Right lobe of liver (tissue), 4 donors: ENCODE results near the gene EHD1.

Experiments used
- CTCF ChIP-seq, 4 donors: fragments of 200-600 bp in 3 of 4; fragments of 450-650 bp in 1 of 4; IDR thresholded peaks; one replicate each; pipeline versions ENCODE4 v1.5.1 to v1.8.0; 2016 to 2022; ENCODE audit warnings: antibody characterized with exemption in 4 of 4, mild to moderate bottlenecking in 2 of 4
- POLR2A ChIP-seq: fragments of 450-650 bp; IDR thresholded peaks from one replicate; pipeline ENCODE4 v1.6.1; 2017; ENCODE audit warnings: antibody characterized with exemption, mild to moderate bottlenecking
- donor health status: DM: no; HTN: no; CAD: no.
- donor health status: DM: no; HTN: no; CAD: no.
- donor health status: DM: no; HTN: yes; CAD: no.

- TF ChIP-seq POLR2A (no peak), CTCF (IDR thresholded peaks at IDR 0.05) (no peak)
These were observed 12.9 kb upstream of the EHD1 start for GRCh38 chr11:64891215-64891848.
